GM18511 (cell line): Measurements from ENCODE around the gene USP13.

Experiments used
- ATAC-seq: cut with Tn5 transposase; IDR thresholded peaks from one replicate; pipeline ENCODE4 v1.9.1; 2021; ENCODE audit warnings: mild to moderate bottlenecking, moderate library complexity; ENCODE audit not compliant: unreplicated experiment

The USP13 gene

DNA sequence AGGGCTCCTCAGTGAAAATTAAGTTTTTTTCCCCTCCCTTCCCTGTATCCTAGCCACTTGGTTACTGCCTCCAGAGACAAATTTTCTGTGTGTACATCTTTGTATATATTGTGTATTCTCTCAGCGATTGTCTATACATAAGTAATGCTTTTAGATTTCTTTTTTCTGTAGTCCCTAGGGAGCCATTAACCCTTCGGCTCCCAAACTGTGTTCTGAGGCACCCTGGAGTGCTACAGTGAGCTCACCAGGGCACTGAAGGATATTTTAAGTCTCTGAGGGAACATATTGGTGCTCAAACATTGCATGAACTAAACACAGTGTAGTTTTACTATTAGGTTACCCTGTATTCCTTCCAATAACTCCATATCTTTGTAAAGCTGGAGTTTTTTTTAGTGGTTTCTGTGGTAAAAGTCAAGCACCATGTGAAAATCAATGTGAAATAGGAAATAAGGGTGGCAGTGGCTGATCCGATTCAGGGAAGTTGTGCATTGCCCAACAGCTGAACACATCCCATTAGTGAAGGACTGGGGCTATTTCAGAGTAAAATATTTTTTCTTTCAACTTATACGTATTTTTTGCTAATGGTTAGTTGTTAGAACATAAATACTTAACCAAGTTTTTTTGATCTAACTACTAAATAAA lies 43.0 kb downstream of the USP13 start:
- no peak for ATAC-seq

DNA sequence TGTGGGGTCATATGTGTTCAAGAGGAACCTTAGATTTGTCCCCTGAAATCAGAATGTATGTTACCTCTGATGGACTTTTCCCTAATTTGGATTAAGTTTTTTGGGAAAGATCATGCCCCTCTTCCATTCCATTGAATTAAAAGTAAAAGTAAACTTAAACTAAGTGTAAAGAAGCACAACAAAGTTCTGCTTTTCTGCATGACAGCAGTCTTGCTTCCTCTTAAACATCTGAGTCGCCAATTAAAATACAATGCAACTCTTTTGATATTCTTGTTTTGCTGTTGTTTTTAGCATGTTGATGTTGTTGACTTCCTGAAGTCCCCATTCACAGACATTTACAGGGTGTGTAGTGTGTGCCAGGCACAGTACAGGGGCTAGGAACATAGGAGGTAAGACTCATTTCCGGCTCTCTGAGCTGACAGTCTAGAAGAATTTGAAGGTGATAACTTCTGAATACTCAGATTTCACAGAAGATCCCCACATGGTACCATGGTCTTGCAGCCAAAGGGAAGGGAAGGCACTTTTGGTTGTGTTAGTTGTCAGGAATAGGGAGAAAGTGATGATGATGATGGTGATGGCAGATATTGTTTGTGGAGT lies 45.0 kb downstream of the USP13 start:
- ATAC-seq, result no peak

DNA sequence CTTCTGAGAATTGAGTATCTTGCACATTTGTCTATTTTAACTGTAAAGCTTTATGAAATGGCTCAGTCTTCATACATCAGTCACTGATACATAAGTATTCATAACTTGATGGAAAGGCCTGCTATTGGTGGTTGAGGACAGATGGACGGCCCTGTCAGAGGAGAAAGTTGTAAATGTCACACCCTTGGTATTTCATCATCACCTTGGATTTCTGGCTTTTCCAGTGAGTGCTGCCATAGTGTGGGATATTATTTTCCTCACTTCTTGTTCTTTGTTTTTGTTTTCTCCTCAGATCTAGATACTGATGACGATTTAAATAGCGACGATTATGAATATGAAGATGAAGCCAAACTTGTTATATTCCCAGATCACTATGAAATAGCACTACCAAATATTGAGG lies 47.9 kb downstream of the USP13 start:
- ATAC-seq, result no peak

DNA sequence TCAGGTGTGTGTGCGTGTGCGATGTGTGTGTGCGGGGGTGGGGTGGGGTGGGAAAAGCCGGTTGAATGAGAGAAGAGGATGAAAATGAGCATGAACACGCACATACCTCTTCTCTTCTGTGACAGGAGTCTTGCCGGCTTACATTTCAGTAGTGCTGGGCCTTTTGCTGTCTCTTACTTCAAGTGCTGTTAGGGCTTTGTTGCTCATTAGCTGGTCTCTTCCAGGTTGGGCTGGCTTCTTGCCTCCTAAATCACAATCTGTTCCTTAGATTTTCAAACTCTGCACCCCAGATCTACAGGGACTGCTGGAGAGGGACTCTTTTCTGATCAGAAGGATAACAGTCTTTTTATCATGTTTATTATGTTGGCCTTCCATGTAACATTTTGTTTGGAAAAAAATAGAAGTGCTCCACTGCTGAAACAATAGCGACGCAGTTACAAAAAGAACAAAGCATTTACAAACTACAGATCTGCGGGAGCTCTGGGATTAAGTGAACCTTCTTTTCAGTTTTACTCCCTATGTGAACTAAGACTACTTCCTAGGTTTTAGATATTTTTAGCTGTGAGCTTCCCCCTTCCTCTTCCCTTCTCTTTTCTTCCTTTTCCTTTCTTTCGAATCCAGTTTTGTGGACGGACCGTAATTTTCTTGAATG lies 48.5 kb downstream of the USP13 start:
- no peak for ATAC-seq

DNA sequence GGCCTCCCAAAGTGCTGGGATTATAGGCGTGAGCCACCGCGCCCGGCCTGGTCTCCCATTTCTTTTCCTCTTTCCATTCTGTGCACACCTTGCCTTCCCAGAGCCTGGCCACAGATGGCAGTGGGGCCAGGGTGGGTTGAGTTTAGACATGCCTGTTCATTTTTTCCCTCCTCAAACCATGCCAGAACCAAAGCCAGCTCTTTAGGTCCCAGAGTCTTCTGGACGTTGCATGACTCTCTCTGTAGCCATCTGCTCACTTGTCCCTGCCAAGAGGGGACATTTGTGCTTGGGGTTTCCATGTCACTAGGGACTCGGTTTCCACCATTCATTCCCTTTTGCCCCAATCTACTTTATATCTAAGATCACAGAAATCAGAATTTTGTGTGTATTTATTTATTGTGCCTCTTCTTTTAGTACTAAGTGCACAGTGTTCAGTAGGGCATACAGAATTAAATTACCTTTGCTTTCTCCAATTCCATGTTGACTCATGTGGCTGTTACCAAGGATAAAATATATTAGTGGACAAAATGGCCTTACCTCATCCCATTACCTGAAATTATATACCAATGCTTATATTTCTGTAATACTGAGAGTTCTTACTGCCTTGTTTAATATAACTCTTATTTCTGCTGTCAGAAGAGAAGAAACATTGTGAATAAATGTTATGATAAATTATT lies 49.6 kb downstream of the USP13 start:
- ATAC-seq, result no peak

DNA sequence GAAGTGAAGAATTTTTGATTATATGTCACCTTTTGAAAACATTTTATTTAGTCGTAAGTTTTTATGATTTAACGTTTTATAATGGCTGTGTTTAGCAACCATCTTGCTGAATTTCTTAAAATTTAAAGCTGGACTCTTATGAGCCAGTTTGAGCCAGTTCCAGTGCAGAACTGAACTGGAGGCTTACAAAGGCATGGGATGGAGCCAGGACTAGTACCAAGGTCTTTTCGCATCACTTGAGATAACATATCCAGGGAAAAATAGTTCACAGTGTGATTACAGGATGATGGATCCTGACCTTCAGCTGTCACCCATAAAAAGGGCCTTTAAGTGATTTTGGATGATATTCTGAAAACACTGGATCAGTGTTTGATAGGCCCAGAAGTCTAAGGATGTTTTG lies 51.0 kb downstream of the USP13 start:
- no peak for ATAC-seq

DNA sequence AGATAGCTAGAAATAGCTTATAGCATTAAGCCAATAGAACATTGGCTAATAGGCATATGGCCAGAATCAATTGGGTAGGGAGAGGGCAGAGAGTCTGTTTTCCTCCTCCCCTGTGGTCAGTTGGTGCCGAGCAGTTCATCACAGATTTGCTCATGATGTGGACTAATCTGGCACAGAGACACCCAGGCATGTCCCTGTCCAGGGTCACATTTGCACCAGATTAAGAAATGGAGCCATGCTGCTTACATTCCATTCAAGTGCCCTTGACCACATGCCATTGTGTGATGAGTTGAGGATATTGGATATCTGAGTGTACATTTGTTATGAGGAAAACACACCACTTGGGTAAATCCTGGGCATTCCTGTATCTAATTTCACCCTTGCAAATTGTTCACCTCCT lies 53.4 kb downstream of the USP13 start:
- ATAC-seq, result no peak

DNA sequence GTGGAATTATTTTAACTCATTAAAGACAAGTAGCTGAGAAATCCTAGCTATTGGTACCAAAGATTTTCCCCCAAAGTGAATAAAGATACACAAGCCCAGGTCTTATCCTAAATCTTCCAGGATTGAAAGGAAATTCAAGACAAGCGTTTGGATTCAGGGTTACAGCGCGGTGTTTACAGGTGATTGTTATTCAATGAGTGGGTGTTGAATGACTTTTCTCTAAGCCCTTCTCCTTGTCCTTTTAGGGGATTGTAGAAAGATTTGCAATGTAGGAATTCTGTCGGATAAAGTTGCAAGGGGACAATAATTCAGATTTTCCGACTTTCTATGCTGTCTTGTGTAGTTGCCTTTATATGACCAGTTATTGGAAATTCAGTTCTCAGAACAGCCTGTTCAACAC lies 57.2 kb downstream of the USP13 start:
- no peak for ATAC-seq

DNA sequence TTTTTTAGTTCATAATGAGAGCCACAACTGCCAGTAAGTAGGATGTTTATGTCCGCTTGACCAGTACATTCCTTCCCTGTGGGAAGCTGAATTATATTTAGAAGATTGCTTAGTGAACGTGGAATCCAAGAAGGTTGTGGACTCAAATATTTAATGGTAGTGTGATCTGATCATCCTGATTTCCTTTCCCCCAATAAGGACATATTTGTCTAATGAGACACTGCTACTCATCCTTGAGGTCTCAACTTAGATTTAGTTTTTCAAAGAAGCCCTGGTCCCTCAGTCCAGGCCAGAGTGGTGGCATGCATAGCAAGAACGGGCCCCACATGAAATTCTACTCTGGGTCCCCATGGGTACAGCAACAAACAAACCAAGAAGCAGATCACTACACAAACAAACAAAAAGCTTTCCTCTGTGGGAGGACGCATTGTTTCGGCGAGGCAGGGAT lies 60.8 kb downstream of the USP13 start:
- ATAC-seq, result no peak

DNA sequence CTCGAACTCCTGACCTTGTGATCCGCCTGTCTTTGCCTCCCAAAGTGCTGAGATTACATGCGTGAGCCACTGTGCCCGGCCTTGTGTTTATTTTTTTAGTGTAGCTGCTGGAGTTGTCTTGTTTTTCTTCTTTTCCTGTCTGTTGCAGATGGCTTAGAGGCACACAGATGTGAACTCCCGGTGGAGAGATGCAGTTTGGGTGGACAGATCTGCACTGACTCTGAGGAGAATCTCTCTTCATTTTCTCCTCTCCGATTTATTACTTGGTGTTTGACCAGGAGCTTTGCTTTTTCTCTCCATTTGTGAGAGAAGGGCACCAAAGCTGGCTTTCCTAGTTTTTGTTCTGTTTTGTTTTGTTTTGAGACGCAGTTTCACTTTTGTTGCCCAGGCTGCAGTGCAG lies 62.7 kb downstream of the USP13 start:
- ATAC-seq, result no peak

DNA sequence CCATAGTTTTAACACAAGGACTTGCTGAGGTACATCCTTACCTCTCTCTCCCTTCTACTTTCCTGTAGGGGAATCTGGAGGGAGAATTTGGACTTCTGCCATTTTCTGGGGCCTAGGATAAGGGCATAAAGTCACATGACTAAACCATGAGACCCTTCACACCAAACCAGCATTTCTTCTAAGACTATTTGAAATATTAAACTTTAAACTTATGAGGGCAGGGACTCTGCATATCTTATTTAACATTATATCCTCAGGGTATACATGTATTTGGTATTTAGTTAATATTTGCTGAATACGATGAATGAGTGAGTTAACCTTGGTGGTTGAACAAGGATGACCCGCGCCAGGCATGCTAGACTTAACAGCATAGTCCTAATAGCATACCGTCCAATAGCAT lies 63.4 kb downstream of the USP13 start:
- ATAC-seq, result no peak

DNA sequence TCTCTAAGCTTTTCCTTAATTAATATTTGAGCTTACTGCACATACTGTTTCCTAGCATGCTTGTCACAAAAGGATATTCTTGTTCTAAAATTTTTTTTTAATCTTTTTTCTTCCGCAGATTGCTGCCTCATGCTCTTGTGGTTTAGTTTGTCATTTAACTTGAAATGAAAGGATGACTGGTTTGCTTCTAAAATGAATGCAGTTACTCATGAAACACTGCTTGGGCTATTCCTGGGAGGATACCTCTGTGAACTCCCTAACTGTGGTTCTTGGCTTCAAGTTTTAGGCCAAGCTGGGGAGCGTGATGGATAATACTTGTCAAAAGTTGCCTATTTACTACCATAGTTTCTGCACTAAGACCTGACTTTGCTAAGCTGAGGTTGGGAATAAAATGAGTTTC lies 64.0 kb downstream of the USP13 start:
- no peak for ATAC-seq

DNA sequence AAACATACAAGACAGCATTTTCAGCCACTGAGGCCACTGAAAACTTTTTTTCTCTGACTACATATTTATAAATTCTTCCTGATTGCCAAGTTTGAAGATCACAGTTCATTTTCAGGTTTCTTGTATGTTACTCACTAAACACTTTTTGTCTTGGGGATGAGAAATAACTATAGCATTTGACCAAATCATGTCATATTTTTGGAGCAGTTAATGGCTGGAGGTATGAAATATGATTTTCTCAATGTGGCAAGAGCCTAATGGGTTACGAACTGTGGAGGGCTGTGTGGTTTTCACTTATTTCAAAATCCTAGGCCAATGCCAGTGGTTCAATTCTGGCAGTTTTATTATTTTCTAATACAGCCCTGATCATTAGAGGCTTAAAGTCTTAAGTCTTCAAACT lies 64.4 kb downstream of the USP13 start:
- no peak for ATAC-seq

DNA sequence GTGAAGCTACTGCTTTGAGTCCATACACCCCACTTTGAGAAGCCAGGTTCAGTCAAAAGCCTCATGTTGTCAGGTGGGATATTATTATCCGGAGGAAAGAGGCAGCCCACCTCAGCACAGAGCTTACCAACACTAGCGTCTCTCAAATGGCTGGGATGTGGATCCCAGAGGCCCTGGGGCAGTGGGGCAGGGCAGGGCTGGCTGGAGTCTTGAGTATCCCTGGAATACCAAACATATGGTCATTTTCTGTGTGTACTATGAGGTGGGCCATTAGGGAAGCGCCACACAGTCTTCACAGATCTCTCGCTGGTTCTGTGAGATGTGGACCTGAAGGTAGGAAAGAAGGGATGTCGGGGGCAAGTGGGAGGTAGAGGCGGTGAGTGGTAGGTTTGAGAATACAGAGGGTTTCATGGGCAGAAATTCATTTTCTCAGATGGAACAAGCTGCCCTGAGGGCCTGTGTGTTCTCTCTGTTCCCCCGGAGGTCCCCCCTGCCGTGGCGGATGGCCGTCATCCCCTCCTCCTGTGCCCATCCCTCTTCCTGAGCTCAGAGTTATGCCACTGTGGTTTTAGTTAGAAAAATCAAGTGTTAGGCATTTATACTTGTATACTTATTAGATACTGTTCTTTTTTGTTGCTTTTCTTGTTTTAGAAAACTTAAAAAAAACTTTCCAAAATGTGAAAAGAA lies 66.4 kb downstream of the USP13 start:
- no peak for ATAC-seq

DNA sequence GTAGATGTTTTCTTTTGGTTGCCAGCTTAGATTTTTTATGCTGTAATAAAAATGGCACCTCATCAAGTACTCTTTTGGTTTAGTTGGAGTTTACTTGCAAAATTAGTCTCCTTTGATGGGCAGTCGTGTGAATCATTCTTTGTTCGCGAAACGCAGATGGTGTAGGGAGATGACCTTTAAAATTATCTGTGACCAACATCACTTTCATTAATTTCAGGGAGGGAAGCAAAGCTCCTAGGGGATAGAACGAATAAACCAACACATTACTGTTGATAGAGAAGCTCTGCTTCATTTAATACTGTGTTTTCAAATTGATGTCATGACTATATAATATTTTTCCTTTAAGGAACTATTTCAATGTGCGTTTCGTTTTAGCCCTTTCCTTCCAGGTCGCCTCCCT lies 67.4 kb downstream of the USP13 start:
- ATAC-seq, result no peak

DNA sequence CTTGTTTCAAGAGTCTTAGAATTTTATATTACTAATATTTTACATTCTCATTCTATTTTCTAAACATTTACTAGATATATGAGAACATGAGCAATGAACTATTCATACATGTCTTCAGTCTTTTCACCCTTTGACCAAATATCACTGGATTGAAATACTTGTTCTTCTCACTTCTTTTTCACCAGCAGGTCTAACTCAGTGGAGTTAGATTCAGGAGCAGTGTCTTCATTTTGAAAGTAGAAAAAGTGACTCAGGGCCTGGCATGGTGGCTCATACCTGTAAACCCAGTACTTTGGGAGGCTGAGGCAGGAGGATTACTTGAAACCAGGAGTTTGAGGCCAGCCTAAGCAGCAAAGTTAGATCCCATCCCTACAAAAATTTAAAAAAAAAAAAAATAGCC lies 70.8 kb downstream of the USP13 start:
- no peak for ATAC-seq

DNA sequence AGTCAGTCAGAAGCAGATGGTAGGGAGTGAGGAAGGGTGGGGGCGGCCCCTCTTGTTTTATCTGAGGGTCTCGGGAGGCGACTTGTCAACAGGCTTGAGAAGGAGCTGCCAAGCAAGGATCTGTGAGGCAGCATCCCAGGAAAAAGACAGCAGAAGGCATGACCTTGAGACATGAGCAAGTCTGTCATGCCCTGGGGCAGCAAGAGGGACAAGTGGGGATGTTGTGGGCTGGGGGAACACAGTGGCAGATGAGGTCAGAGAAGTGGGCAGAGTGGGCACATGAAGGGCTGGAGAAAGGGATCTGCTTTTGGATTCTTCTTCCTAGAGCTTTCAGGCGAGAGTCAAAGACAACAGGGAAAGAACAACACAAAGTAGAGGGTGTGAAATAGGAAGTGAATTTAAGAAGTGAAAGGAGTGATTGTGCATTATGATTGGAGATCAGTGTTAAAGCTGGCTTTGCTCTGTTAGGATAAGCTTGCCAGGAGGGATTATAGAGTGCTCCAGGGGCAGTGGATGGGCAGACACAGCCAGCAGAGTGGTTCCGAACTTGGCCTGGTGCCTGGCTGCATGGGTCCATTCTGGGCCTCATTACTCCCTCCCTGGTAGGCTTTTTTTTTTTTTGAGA lies 73.3 kb downstream of the USP13 start:
- no peak for ATAC-seq

DNA sequence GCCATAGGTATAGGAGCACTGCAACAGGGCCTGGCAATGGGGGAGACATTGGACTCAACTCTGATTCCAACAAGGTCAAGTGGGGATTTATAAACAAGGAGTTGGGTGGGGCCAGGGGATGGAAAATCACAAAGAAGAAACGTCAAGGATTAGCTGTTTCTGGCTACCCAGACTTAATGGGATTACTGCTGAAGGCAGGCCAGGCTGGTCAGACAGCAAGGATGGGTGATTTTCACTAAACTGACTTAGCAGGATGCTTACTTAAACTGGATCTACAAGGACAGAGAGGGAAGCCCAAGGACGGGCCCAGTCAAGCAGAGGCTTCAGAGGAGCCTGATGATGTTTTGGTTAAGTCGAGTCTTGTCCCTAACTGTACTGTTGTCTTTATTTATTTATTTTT lies 76.2 kb downstream of the USP13 start:
- ATAC-seq, result no peak

DNA sequence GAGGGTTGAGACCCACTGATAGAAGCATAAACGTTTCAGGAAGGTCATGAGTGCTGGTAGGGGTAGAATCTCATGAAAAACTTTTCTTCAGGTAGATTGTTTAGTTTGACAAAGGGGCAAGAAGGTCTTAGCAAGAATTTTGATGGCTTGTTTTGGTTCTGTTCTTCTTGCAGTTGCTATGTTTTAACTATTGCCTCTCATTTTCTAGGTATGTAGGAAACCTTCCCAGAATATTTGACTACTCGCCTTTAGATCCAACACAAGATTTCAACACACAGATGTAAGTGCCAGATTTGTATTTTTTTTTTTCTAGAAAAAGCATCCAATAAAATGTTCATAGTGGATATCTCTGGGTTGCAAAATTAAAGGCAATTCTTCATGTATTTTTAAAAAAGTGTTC lies 77.1 kb downstream of the USP13 start:
- no peak for ATAC-seq

DNA sequence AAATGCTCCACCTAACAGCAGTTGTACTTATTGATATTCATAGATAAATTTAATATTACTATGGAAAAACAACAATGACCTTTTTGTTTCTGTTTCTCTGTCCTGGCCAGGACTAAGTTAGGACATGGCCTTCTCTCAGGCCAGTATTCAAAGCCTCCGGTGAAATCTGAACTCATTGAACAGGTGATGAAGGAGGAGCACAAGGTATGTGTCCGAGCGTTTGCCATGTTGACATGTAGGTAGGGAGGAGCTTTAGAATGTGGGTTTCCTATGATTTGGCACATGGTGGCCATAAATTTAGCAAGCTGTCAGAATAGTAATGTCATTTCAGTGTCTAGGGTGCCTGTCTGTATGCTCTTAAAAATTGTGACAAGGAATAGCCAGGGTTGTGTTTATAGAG lies 77.7 kb downstream of the USP13 start:
- no peak for ATAC-seq

DNA sequence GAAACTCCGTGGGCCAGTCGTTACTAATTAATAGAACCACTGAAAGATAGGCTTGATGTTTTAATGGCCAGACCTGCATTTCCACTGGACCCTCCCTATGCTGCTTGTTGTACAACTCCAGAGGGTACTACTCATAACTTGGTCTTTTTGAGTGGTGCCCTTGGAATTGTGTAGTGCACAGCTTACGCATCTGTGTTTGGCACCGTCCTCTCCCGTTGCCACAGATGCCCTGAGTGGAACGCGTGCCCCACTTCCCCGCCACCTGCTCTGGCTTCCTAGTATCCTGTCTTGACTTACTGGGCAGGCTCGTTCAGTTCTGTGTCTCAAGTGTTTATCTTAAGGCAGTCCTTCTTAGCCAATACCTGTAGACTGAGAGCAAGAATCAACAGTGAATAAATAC lies 78.7 kb downstream of the USP13 start:
- ATAC-seq, result no peak
